SK-N-SH (cell line): ENCODE measurements around the gene DGKI.

Experiments used
- FOXM1 ChIP-seq: IDR thresholded peaks from 2 replicates; pipeline ENCODE4 v1.4.0; 2012; ENCODE audit warnings: low read depth, mild to moderate bottlenecking
- GABPA ChIP-seq: IDR thresholded peaks from 2 replicates; pipeline ENCODE4 v1.4.0; 2012; ENCODE audit warnings: low read depth, mild to moderate bottlenecking
- TF ChIP-seq, protein P1 (sequence below): fragments of 200-600 bp; sonication (generic); IDR thresholded peaks from 2 replicates; pipeline ENCODE4 v1.6.1; 2017; ENCODE audit warnings: antibody characterized with exemption, mild to moderate bottlenecking, moderate library complexity

DNA sequence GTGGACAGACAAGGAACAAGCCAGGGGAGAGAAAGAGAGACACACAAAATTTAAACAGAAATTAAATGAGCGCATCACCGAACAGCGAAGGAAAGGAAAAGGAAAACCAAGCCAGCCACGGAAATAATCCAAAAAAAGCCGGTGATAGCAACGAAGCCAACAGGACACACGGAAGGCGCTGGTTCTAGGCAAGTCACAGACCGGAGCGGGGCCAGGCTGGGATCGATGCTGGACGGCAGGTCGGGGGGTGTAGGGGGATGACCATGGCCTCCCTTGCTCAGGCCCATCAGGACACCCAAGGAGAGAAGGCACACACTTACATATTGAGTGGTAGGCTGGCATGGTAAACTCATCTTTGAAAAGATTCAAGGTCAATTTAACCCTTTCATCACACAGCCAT lies 300.8 kb downstream of the DGKI start:
- TF ChIP-seq, protein P1, sequence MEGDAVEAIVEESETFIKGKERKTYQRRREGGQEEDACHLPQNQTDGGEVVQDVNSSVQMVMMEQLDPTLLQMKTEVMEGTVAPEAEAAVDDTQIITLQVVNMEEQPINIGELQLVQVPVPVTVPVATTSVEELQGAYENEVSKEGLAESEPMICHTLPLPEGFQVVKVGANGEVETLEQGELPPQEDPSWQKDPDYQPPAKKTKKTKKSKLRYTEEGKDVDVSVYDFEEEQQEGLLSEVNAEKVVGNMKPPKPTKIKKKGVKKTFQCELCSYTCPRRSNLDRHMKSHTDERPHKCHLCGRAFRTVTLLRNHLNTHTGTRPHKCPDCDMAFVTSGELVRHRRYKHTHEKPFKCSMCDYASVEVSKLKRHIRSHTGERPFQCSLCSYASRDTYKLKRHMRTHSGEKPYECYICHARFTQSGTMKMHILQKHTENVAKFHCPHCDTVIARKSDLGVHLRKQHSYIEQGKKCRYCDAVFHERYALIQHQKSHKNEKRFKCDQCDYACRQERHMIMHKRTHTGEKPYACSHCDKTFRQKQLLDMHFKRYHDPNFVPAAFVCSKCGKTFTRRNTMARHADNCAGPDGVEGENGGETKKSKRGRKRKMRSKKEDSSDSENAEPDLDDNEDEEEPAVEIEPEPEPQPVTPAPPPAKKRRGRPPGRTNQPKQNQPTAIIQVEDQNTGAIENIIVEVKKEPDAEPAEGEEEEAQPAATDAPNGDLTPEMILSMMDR = no peak
- TF ChIP-seq GABPA (no peak), FOXM1 (no peak)
